Measurements from ENCODE around the gene CGB1. TPM values are rescaled to one million over a fixed set of nuclear protein-coding genes. Genes with fewer than 3 reads are reported as not detected.

CGB1 gene
- total and polyA plus RNA-seq, 9 of the 15 experiments (the other 6 are each of a cell fraction or from before 2014, with no cell fraction given), result not detected

DNA sequence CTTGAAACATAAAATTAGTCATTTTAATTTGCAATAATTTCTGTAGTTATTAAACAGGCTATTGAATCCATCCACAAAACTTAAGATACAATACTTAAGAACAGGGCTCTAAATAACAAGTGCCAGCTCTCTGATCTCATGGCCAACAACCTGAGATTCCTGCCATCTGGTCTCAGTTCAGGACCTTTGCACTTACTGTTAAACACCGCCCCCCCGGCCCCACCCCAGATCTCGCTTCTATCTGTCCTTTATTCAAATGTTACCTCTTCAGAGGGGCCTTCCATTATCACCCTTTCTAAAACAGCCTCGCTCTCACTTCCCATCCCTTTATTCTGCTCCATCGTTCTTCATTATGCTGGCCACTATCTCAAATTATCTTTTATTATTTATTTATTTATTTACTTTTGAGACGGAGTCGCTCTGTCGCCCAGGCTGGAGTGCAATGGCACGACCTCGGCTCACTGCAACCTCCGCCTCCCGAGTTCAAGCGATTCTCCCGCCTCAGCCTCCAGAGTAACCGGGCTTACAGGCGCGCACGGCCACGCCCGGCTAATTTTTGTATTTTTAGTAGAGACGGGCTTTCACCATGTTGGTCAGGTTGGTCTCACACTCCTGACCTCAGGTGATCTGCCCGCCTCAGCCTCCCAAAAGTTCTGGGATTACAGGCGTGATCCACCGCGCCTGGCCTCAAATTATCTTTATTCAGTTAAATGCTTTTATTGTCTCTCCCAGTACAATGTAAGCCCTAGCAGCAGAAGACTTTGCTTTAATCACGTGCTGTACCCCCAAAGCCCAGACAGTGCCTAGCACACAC lies 47.7 kb upstream of the CGB1 start (continued):
- TF ChIP-seq SP2 (IDR thresholded peaks at IDR 0.05; ENCODE audit: extremely low read depth, low read depth, low read length, poor library complexity, severe bottlenecking) (no peak), POLR2B (IDR thresholded peaks at IDR 0.05; ENCODE audit: low read depth, partially characterized antibody) (no peak), SMARCE1 (IDR thresholded peaks at IDR 0.05) (peak; percentile 59), ZNF668 (CRISPR knock-in tag; IDR thresholded peaks at IDR 0.05) (no peak), U2AF1 (optimal IDR thresholded peaks at IDR 0.05; ENCODE audit: low read depth, low read length) (no peak), ZNF561 (CRISPR knock-in tag; conservative IDR thresholded peaks at IDR 0.05) (no peak), TARDBP (IDR thresholded peaks at IDR 0.05) (no peak), JUN (IDR thresholded peaks at IDR 0.05; ENCODE audit: borderline replicate concordance, low read depth, low read length) (no peak), JUN (CRISPR knock-in tag; IDR thresholded peaks at IDR 0.05; ENCODE audit: borderline replicate concordance) (no peak), NCOA6 (IDR thresholded peaks at IDR 0.05) (no peak), NCOA1 (IDR thresholded peaks at IDR 0.05; ENCODE audit: low read depth) (no peak), CHD4 (IDR thresholded peaks at IDR 0.05; ENCODE audit: insufficient read depth, insufficient replicate concordance, low read depth, low read length, poor library complexity, severe bottlenecking) (no peak), RUNX1 (IDR thresholded peaks at IDR 0.05; ENCODE audit: low read depth) (no peak), TCFL5 (CRISPR knock-in tag; conservative IDR thresholded peaks at IDR 0.05) (no peak), EP300 (IDR thresholded peaks at IDR 0.05; ENCODE audit: low read length) (no peak)
- TF ChIP-seq, protein P1, sequence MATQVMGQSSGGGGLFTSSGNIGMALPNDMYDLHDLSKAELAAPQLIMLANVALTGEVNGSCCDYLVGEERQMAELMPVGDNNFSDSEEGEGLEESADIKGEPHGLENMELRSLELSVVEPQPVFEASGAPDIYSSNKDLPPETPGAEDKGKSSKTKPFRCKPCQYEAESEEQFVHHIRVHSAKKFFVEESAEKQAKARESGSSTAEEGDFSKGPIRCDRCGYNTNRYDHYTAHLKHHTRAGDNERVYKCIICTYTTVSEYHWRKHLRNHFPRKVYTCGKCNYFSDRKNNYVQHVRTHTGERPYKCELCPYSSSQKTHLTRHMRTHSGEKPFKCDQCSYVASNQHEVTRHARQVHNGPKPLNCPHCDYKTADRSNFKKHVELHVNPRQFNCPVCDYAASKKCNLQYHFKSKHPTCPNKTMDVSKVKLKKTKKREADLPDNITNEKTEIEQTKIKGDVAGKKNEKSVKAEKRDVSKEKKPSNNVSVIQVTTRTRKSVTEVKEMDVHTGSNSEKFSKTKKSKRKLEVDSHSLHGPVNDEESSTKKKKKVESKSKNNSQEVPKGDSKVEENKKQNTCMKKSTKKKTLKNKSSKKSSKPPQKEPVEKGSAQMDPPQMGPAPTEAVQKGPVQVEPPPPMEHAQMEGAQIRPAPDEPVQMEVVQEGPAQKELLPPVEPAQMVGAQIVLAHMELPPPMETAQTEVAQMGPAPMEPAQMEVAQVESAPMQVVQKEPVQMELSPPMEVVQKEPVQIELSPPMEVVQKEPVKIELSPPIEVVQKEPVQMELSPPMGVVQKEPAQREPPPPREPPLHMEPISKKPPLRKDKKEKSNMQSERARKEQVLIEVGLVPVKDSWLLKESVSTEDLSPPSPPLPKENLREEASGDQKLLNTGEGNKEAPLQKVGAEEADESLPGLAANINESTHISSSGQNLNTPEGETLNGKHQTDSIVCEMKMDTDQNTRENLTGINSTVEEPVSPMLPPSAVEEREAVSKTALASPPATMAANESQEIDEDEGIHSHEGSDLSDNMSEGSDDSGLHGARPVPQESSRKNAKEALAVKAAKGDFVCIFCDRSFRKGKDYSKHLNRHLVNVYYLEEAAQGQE (IDR thresholded peaks at IDR 0.05; ENCODE audit: borderline replicate concordance), result no peak
- TF ChIP-seq, protein P1 (CRISPR knock-in tag; IDR thresholded peaks at IDR 0.05; ENCODE audit: low read depth), result 0 out of 2 replicates have a peak, but pooled peaks have one; percentile 45
- TF ChIP-seq, protein P2, sequence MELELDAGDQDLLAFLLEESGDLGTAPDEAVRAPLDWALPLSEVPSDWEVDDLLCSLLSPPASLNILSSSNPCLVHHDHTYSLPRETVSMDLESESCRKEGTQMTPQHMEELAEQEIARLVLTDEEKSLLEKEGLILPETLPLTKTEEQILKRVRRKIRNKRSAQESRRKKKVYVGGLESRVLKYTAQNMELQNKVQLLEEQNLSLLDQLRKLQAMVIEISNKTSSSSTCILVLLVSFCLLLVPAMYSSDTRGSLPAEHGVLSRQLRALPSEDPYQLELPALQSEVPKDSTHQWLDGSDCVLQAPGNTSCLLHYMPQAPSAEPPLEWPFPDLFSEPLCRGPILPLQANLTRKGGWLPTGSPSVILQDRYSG (tag; conservative IDR thresholded peaks at IDR 0.05; ENCODE audit: low read depth), result peak; percentile 38; the same call in 1 of the 2 replicates
- TF ChIP-seq, protein P3, sequence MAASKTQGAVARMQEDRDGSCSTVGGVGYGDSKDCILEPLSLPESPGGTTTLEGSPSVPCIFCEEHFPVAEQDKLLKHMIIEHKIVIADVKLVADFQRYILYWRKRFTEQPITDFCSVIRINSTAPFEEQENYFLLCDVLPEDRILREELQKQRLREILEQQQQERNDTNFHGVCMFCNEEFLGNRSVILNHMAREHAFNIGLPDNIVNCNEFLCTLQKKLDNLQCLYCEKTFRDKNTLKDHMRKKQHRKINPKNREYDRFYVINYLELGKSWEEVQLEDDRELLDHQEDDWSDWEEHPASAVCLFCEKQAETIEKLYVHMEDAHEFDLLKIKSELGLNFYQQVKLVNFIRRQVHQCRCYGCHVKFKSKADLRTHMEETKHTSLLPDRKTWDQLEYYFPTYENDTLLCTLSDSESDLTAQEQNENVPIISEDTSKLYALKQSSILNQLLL (CRISPR knock-in tag; IDR thresholded peaks at IDR 0.05; ENCODE audit: borderline replicate concordance), result no peak

Measured in K562 (cell line).